Measurements from ENCODE around the gene CPNE2.

DNA sequence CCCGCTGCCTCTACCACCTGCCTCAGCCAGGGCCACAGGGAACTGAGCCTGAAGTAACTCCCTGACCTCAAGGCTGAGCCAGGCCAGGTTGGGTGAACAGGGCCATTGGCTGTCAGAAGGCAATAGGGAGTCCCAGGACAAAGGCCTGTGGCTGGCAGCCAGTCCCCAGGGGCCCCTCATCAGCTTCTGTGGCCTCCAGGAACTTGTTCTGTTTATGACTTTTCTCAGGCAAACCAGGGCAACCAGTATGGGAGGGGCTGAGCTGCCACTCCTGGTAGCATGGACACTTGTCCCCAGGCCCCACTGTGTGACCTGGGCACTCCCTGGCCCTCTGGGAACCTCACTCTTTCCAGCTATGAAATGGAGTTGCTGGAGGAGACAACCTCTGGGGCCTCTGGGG is 40.1 kb downstream of the CPNE2 start:
- TF ChIP-seq CTCF (conservative IDR thresholded peaks at IDR 0.05) (no peak), EZH2 (IDR thresholded peaks at IDR 0.05; ENCODE audit: low read depth) (no peak)
